ENCODE data around the gene PTPRM. TPM values are rescaled to one million over a fixed set of nuclear protein-coding genes. Genes with fewer than 3 reads are reported as not detected.

PTPRM gene
- total RNA-seq, 1 experiment from 2014 or later = 14.5 TPM

DNA sequence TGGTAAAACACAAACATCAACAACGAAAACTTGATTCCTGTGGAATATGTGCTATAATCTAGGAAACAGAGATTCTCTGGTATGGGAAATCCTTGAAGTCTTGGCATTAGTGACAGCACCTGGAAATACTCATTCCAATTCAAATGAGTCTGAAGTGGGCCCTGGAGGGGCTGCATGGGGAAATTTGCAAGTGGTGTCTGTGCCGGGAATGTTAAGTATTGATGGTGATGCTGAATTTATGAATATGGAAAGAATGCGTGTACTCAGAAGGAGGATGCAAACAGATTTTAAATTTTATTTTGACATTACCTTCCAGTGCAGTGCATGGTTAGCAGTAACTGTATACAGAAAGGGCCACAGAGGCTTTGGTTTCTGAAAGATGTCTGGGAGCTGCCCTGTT, 37.2 kb downstream of the PTPRM start:
- no peak overlapping the region for H3K27ac ChIP-seq (ENCODE audit: low read depth, low read length)
- RAD21 ChIA-PET (ENCODE audit: low non-redundant PET in 1 of 2, low total read pairs in 2 of 2, uncharacterized antibody in 2 of 2, unreplicated experiment in 2 of 2) = no interaction called here
- POLR2A ChIA-PET = no interaction called here
- CTCF ChIA-PET = no interaction called here
- ATAC-seq (no peak), DNase-seq (ENCODE audit: low read depth, low spot score) (no peak)
- H3K9me3 ChIP-seq (ENCODE audit: control insufficient read depth in 1 of 2, insufficient read depth in 1 of 2, low read depth in 1 of 2, low read length in 2 of 2) = no peaks in the 10 kb centered on the region
- H3K79me2 ChIP-seq (ENCODE audit: insufficient read depth, low read length) = no peaks in the 10 kb centered on the region
- H3K27me3 ChIP-seq (ENCODE audit: insufficient read depth, low read length) = 0 out of 2 replicates have a peak, but pooled peaks cover 5% of the 10 kb centered on the region
- BruUV-seq (replicated peaks) = no TSS peak
- no peaks in the 10 kb centered on the region for H3K9me2 ChIP-seq (ENCODE audit: insufficient read depth)
- H3K4me3 ChIP-seq (replicated peaks in 1 of 2; ENCODE audit: low read depth in 1 of 2, low read length in 2 of 2) = no peak overlapping the region
- H3K4me2 ChIP-seq (ENCODE audit: low read length) = no peak overlapping the region
- H3K4me1 ChIP-seq (ENCODE audit: control insufficient read depth in 1 of 2, insufficient read depth in 2 of 2, low read length in 2 of 2) = no peaks in the 10 kb centered on the region
- H3K36me3 ChIP-seq (ENCODE audit: control insufficient read depth in 1 of 2, insufficient read depth in 2 of 2, low read length in 2 of 2) = no peaks in the 10 kb centered on the region
- TF ChIP-seq, protein P1, sequence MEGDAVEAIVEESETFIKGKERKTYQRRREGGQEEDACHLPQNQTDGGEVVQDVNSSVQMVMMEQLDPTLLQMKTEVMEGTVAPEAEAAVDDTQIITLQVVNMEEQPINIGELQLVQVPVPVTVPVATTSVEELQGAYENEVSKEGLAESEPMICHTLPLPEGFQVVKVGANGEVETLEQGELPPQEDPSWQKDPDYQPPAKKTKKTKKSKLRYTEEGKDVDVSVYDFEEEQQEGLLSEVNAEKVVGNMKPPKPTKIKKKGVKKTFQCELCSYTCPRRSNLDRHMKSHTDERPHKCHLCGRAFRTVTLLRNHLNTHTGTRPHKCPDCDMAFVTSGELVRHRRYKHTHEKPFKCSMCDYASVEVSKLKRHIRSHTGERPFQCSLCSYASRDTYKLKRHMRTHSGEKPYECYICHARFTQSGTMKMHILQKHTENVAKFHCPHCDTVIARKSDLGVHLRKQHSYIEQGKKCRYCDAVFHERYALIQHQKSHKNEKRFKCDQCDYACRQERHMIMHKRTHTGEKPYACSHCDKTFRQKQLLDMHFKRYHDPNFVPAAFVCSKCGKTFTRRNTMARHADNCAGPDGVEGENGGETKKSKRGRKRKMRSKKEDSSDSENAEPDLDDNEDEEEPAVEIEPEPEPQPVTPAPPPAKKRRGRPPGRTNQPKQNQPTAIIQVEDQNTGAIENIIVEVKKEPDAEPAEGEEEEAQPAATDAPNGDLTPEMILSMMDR (IDR thresholded peaks at IDR 0.05 in 2 of 3, conservative IDR thresholded peaks at IDR 0.05 in 1 of 3; ENCODE audit: borderline replicate concordance in 1 of 3, insufficient read depth in 1 of 3, low read depth in 2 of 3, low read length in 2 of 3) = no peak
- TF ChIP-seq MAX (IDR thresholded peaks at IDR 0.05) = no peak
- no peak for TF ChIP-seq JUND (IDR thresholded peaks at IDR 0.05)
- TF ChIP-seq, protein P2, sequence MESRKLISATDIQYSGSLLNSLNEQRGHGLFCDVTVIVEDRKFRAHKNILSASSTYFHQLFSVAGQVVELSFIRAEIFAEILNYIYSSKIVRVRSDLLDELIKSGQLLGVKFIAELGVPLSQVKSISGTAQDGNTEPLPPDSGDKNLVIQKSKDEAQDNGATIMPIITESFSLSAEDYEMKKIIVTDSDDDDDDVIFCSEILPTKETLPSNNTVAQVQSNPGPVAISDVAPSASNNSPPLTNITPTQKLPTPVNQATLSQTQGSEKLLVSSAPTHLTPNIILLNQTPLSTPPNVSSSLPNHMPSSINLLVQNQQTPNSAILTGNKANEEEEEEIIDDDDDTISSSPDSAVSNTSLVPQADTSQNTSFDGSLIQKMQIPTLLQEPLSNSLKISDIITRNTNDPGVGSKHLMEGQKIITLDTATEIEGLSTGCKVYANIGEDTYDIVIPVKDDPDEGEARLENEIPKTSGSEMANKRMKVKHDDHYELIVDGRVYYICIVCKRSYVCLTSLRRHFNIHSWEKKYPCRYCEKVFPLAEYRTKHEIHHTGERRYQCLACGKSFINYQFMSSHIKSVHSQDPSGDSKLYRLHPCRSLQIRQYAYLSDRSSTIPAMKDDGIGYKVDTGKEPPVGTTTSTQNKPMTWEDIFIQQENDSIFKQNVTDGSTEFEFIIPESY (IDR thresholded peaks at IDR 0.05; ENCODE audit: extremely low read depth, insufficient replicate concordance, low read length) = no peak
- TF ChIP-seq POLR2A (IDR thresholded peaks at IDR 0.05; ENCODE audit: borderline replicate concordance, extremely low read depth, insufficient read depth, insufficient read length) = no peak
- TF ChIP-seq CEBPB (IDR thresholded peaks at IDR 0.05; ENCODE audit: low read depth) = no peak
- no peak for TF ChIP-seq EZH2phosphoT487 (IDR thresholded peaks at IDR 0.05; ENCODE audit: borderline replicate concordance)
- TF ChIP-seq EGR1 (IDR thresholded peaks at IDR 0.05; ENCODE audit: low read depth) = no peak
- TF ChIP-seq, protein P3, sequence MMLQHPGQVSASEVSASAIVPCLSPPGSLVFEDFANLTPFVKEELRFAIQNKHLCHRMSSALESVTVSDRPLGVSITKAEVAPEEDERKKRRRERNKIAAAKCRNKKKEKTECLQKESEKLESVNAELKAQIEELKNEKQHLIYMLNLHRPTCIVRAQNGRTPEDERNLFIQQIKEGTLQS (IDR thresholded peaks at IDR 0.05) = no peak
- TF ChIP-seq ZFX (IDR thresholded peaks at IDR 0.05) = no peak
- intact Hi-C loops (cut with micrococcal nuclease) = no loop called here
- H4K20me1 ChIP-seq (ENCODE audit: insufficient read depth) = no peaks in the 10 kb centered on the region
- no peak overlapping the region for H2AFZ ChIP-seq (ENCODE audit: low read depth, low read length, poor library complexity, severe bottlenecking)
- no peak overlapping the region for H3K9ac ChIP-seq (ENCODE audit: low read length)

All from HCT116 (cell line).